CD4-positive, alpha-beta memory T cell (primary cell): ENCODE data around the gene MCUB. TPM values are rescaled to one million over a fixed set of nuclear protein-coding genes. Genes with fewer than 3 reads are reported as not detected.
A peak's percentile ranks its signal among the peaks of the same experiment; 100 is the strongest.
"Not testable (repeated sequence)": the region's sequence is repeated elsewhere in the genome, so short reads cannot be mapped to it uniquely, and the experiment has no call there.

Source experiments
- CTCF ChIA-PET: fragments of 350-600 bp; sonication (Branson Sonifier 250); formaldehyde crosslinking; loops from one replicate; lab custom pipeline; 2021; ENCODE audit warnings: inconsistent platforms; ENCODE audit not compliant: partially characterized antibody; lab: Charles Lee
- POLR2A ChIA-PET: fragments of 350-600 bp; sonication (Branson Sonifier 250); formaldehyde crosslinking; loops from one replicate; lab custom pipeline; 2021; ENCODE audit not compliant: partially characterized antibody; lab: Charles Lee
- DNase-seq, 5 donors: peaks; one replicate each; pipeline versions ENCODE4 v3.0.0 to v3.0.0-alpha.2; 2020 to 2022; ENCODE audit warnings: mixed read lengths in 1 of 5
- H3K27ac ChIP-seq: one replicate; pipeline ENCODE4 v1.7.0; 2013; ENCODE audit warnings: low read depth, low read length
- H3K27me3 ChIP-seq: 2 replicates; pipeline ENCODE4 v1.7.0; 2013; ENCODE audit warnings: mild to moderate bottlenecking, low read length, moderate library complexity; ENCODE audit not compliant: insufficient read depth
- H3K36me3 ChIP-seq: 2 replicates; pipeline ENCODE4 v1.7.0; 2013; ENCODE audit warnings: mild to moderate bottlenecking, low read length, moderate library complexity; ENCODE audit not compliant: insufficient read depth
- H3K4me1 ChIP-seq: 2 replicates; pipeline ENCODE4 v1.7.0; 2013; ENCODE audit warnings: mild to moderate bottlenecking, low read length, moderate library complexity; ENCODE audit not compliant: insufficient read depth
- H3K4me3 ChIP-seq, 2 donors: one replicate each; pipeline ENCODE4 v1.7.0; 2013; ENCODE audit warnings: low read length in 2 of 2, mild to moderate bottlenecking in 1 of 2
- H3K9me3 ChIP-seq, 2 donors: one replicate each; pipeline ENCODE4 v1.7.0; 2013; ENCODE audit warnings: low read length in 2 of 2, control low read depth in 1 of 2; ENCODE audit not compliant: control insufficient read depth in 1 of 2
- H3K27ac Mint-ChIP-seq, 7 donors: one replicate each; pipeline ENCODE4 v1.8.0; 2020 to 2021; ENCODE audit warnings: mixed read lengths in 7 of 7, mild to moderate bottlenecking in 6 of 7, inconsistent platforms in 3 of 7, moderate library complexity in 3 of 7
- H3K27me3 Mint-ChIP-seq, 2 donors: one replicate each; pipeline ENCODE4 v1.8.0; 2020 to 2021; ENCODE audit warnings: mixed read lengths in 2 of 2
- H3K36me3 Mint-ChIP-seq, 2 donors: one replicate each; pipeline ENCODE4 v1.8.0; 2020 to 2021; ENCODE audit warnings: mixed read lengths in 2 of 2, inconsistent platforms in 1 of 2, mild to moderate bottlenecking in 1 of 2
- H3K4me1 Mint-ChIP-seq, 4 donors: one replicate each; pipeline ENCODE4 v1.8.0; 2020 to 2021; ENCODE audit warnings: mixed read lengths in 4 of 4, mild to moderate bottlenecking in 1 of 4
- H3K4me3 Mint-ChIP-seq, 8 donors: one replicate each; pipeline ENCODE4 v1.8.0; 2020 to 2021; ENCODE audit warnings: mixed read lengths in 8 of 8, mild to moderate bottlenecking in 7 of 8, moderate library complexity in 6 of 8, inconsistent platforms in 3 of 8
- H3K9me3 Mint-ChIP-seq, 8 donors: one replicate each; pipeline ENCODE4 v1.8.0; 2020 to 2021; ENCODE audit warnings: mixed read lengths in 8 of 8, mild to moderate bottlenecking in 5 of 8, inconsistent platforms in 3 of 8, moderate library complexity in 1 of 8
- intact Hi-C: fragments of 100-400 bp; cut with micrococcal nuclease; formaldehyde crosslinking; loops from one replicate; pipeline ENCODE4 v1.15.1; 2023
- polyA plus RNA-seq, 2 donors: library from polyadenylated mRNA; unstranded; fragments of 300-500 nt; fragmentation: Illumina TruSeq; gene quantifications; one replicate each; pipeline ENCODE4 v1.2.3, GENCODE V29; 2021
- total RNA-seq, 2 experiments: library from RNA; stranded (reverse); gene quantifications; one replicate each; pipeline ENCODE4 v1.2.3, GENCODE V29; 2021

MCUB gene, protein sequence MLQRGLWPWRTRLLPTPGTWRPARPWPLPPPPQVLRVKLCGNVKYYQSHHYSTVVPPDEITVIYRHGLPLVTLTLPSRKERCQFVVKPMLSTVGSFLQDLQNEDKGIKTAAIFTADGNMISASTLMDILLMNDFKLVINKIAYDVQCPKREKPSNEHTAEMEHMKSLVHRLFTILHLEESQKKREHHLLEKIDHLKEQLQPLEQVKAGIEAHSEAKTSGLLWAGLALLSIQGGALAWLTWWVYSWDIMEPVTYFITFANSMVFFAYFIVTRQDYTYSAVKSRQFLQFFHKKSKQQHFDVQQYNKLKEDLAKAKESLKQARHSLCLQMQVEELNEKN
- total RNA-seq (100 to 1,000 TPM; 142 to 146 TPM), polyA plus RNA-seq (100 to 1,000 TPM; 174 to 299 TPM)

DNA sequence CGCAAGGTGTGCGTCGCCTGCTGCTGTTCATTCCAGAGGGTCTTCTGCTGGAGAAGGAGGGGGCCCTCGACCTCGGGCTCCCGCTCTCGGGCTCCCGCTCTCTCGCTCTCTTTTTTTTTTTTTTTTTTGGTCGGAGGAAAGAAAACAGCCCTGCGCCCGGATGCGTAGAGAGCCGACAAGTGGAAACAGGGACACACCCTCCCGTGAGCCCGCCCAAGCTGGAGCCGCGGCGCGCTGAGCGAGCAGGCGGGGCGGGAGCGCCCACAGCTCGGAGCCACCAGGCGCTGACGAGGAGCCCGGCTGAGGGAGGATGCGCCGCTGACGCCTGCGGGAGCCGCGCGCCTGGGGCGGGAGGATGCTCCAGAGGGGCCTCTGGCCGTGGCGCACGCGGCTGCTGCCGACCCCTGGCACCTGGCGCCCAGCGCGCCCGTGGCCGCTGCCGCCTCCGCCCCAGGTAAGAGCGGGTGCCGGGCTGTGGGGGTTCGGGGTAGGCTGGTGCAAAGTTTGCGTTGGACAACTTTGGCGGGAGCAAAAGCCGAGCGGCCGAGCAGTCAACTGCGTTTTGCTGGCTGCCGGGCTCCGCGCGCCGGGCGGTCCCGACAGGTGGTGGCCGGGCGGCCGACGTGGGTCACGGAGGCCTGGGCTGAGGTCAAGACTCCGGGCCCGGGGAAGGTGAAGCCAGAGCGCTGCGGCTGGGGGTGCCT is at the start of gene MCUB:
MCUB (plus strand) TSS at position 264 of the 704 bp plus-strand sequence; CDS start at position 356, 92 bp downstream.
- intact Hi-C loops, result loop anchor here (1.0 to 2.0 kb wide), 4 partner anchors 21 to 255 kb away; partner anchors contain the start of genes GAR1 and SEC24B
- H3K4me3 Mint-ChIP-seq, result peak within 1 kb of the TSS; percentile 95 to 99 (median 98)
- H3K27ac Mint-ChIP-seq, result peak within 1 kb of the TSS; percentile 91 to 99 (median 98)
- H3K4me1 Mint-ChIP-seq, result peaks cover 38 to 66% (median 54%) of the 10 kb centered on the region in 4 donors
- Histone ChIP-seq H3K27me3 (no peaks in the 10 kb centered on the region), H3K36me3 (peaks cover 6% of the 10 kb centered on the region), H3K9me3 (no peaks in the 10 kb centered on the region), H3K4me3 (peak within 1 kb of the TSS; percentile 92 to 98), H3K27ac (peak within 1 kb of the TSS; percentile 96), H3K4me1 (peaks cover 54% of the 10 kb centered on the region)
- ChIA-PET CTCF (interaction anchor here (0.6 to 2.6 kb wide), 15 partner anchors 10 to 255 kb away, joined by 3 to 13 read pairs (median 3); partner anchors contain the start of gene SEC24B), POLR2A (interaction anchor here (0.6 to 5.7 kb wide), 32 partner anchors 10 to 302 kb away, joined by 3 to 122 read pairs (median 5); partner anchors contain the start of genes CASP6, GAR1, PLA2G12A and SEC24B)
- H3K9me3 Mint-ChIP-seq, result peaks cover 0 to 1% (median 0%) of the 10 kb centered on the region in 8 donors
- DNase-seq, result peak; percentile 93 to 95 (median 94)
- H3K36me3 Mint-ChIP-seq, result peaks cover 20 to 36% of the 10 kb centered on the region in 2 donors
- H3K27me3 Mint-ChIP-seq, result no peaks in the 10 kb centered on the region

DNA sequence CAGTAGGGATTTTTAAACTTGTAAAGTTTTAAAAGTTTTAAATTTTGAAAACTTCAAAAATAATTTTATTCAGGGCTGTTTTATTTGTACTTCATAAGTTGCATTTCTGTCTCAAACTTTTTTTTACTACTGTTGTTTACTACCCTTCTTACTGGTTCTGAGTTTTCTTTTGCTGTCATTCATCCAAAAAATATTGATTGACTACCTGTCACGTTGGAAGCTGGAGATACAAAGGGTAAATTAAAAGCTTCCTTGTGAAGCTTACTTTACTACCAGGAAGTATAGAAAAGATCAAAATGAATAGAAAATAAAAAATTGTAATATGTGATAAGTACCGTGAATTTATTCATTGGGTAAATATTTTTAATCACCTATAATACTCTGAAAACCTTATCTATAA is 49.4 kb upstream of the MCUB start:
- Histone ChIP-seq H3K27me3 (no peaks in the 10 kb centered on the region), H3K36me3 (peaks cover 29% of the 10 kb centered on the region), H3K4me3 (no peak overlapping the region), H3K4me1 (no peaks in the 10 kb centered on the region), H3K27ac (no peak overlapping the region), H3K9me3 (no peaks in the 10 kb centered on the region)
- intact Hi-C loops, result no loop called here
- no peaks in the 10 kb centered on the region for H3K9me3 Mint-ChIP-seq
- no peak for DNase-seq
- no peak overlapping the region for H3K27ac Mint-ChIP-seq
- H3K4me1 Mint-ChIP-seq, result peaks cover 0 to 3% (median under 1%) of the 10 kb centered on the region in 4 donors
- CTCF ChIA-PET, result no interaction called here
- POLR2A ChIA-PET, result no interaction called here
- no peak overlapping the region for H3K4me3 Mint-ChIP-seq
- no peaks in the 10 kb centered on the region for H3K27me3 Mint-ChIP-seq
- H3K36me3 Mint-ChIP-seq, result peaks cover 48 to 56% of the 10 kb centered on the region in 2 donors

DNA sequence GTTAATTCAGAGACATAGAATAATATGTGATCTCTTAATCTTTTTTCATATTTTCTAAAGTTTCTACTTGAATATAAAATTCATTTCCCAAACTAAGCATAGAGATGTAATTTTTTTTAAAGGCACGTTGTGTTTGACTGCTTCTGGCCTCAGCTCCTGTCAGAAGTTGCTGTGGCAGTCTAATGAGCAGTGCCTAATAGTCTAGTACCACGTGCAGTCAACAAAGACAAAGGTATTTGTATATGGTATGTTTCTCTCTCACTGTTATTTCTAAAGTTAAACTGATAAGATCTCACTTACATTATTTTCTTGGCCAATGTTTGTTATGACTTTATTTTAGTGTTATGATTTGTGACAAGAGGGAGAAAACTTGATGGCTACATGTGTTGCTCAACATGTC is 48.6 kb upstream of the MCUB start:
- ChIA-PET POLR2A (no interaction called here), CTCF (no interaction called here)
- Mint-ChIP-seq H3K27ac (peak overlapping the region in 3 of 7 donors; percentile 3 to 68 (median 44)), H3K36me3 (peaks cover 41 to 61% of the 10 kb centered on the region in 2 donors), H3K4me1 (peaks cover 0 to 3% (median under 1%) of the 10 kb centered on the region in 4 donors), H3K27me3 (no peaks in the 10 kb centered on the region), H3K4me3 (no peak overlapping the region), H3K9me3 (no peaks in the 10 kb centered on the region)
- intact Hi-C loops, result no loop called here
- DNase-seq, result no peak
- no peak overlapping the region for H3K4me3 ChIP-seq
- no peaks in the 10 kb centered on the region for H3K27me3 ChIP-seq
- H3K27ac ChIP-seq, result no peak overlapping the region
- no peaks in the 10 kb centered on the region for H3K9me3 ChIP-seq
- no peaks in the 10 kb centered on the region for H3K4me1 ChIP-seq
- H3K36me3 ChIP-seq, result peaks cover 29% of the 10 kb centered on the region

DNA sequence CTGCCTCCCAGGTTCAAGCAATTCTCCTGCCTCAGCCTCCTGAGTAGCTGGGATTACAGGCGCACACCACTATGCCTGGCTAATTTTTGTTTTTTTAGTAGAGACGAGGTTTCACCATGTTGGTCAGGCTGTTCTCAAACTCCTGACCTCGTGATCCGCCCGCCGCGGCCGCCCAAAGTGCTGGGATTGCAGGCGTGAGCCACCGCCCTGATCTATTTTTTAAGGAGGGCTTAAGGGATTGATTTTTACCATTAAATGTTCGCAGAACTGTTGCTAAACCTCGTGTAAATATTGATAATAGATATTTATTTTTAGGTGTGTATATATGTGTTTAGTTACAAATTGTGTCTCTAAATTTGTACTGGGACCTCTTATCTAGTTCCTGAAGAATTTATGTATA is 46.7 kb upstream of the MCUB start:
- H3K27ac ChIP-seq, H3K9me3 Mint-ChIP-seq, intact Hi-C loops, CTCF ChIA-PET, H3K4me1 ChIP-seq, H3K4me3 Mint-ChIP-seq, H3K27me3 Mint-ChIP-seq, H3K27me3 ChIP-seq, DNase-seq, H3K4me1 Mint-ChIP-seq, H3K9me3 ChIP-seq, H3K4me3 ChIP-seq, POLR2A ChIA-PET: not testable (repeated sequence)
- Mint-ChIP-seq H3K36me3 (peaks cover 49 to 68% of the 10 kb centered on the region in 2 donors), H3K27ac (peak overlapping the region in 1 of 7 donors; percentile 68)
- H3K36me3 ChIP-seq, result peaks cover 34% of the 10 kb centered on the region

DNA sequence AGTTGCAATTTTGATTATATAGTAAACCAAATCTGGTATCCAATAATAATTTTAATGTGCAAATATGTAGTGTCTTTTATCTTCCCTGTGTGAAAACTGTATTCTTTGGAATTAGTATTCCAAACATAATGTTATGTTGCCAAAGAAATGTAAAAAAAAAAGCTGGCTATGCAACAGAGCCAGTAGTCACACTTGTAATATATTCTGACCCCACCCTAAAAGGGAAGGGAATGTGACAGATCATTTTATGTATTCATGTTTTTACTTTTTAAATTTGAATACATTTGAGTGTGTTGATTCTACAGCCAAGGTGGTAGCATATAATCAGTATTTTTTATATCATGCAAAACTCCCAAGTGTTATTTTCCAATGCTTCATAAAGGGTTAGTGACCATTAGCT is 27.9 kb upstream of the MCUB start:
- CTCF ChIA-PET, result interaction anchor here (1.0 to 1.1 kb wide), 2 partner anchors 10 to 99 kb away, joined by 3 read pairs; no protein-coding TSS in a partner anchor
- Mint-ChIP-seq H3K27ac (no peak overlapping the region), H3K9me3 (no peaks in the 10 kb centered on the region), H3K36me3 (peaks cover 44 to 65% of the 10 kb centered on the region in 2 donors), H3K4me3 (no peak overlapping the region), H3K4me1 (no peaks in the 10 kb centered on the region), H3K27me3 (no peaks in the 10 kb centered on the region)
- H3K36me3 ChIP-seq, result peaks cover 50% of the 10 kb centered on the region
- H3K9me3 ChIP-seq, result no peaks in the 10 kb centered on the region
- no peaks in the 10 kb centered on the region for H3K27me3 ChIP-seq
- no peaks in the 10 kb centered on the region for H3K4me1 ChIP-seq
- no peak overlapping the region for H3K27ac ChIP-seq
- DNase-seq, result no peak
- intact Hi-C loops, result no loop called here
- POLR2A ChIA-PET, result interaction anchor here (1.4 kb wide), 1 partner anchor 28 kb away, joined by 3 read pairs; the partner anchor contains the start of gene MCUB
- no peak overlapping the region for H3K4me3 ChIP-seq

DNA sequence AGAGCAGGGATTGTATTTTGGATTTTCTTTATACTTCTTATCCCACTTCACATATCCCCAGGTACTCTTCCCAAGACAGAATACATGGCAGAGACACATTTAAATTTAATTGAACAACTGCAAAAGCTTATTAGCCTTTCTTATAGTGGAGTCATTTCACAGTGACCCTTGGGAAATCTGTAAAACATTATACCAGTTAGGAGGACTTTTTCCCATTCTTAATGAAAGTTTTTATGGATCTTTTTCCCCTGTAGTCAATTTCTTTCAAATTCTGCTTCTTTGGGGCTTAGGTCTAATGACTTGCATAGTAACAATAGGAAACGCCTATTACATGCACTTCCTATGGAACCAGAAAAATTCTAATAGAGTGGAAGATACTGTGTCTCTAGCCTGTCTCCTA is 14.6 kb upstream of the MCUB start:
- Mint-ChIP-seq H3K4me3 (no peak overlapping the region), H3K27ac (peak overlapping the region in 3 of 7 donors; percentile 5 to 74 (median 58)), H3K27me3 (no peaks in the 10 kb centered on the region), H3K36me3 (peaks cover 13 to 25% of the 10 kb centered on the region in 2 donors), H3K9me3 (no peaks in the 10 kb centered on the region), H3K4me1 (peaks cover 16 to 24% (median 24%) of the 10 kb centered on the region in 4 donors)
- intact Hi-C loops, result no loop called here
- CTCF ChIA-PET, result interaction anchor here (1.3 kb wide), 1 partner anchor 117 kb away, joined by 3 read pairs; no protein-coding TSS in a partner anchor
- POLR2A ChIA-PET, result interaction anchor here (2.9 kb wide), 1 partner anchor 15 kb away, joined by 13 read pairs; the partner anchor contains the start of gene MCUB
- no peak overlapping the region for H3K4me3 ChIP-seq
- H3K27ac ChIP-seq, result no peak overlapping the region
- peaks cover 6% of the 10 kb centered on the region for H3K36me3 ChIP-seq
- H3K27me3 ChIP-seq, result no peaks in the 10 kb centered on the region
- no peak for DNase-seq
- peaks cover 9% of the 10 kb centered on the region for H3K4me1 ChIP-seq
- H3K9me3 ChIP-seq, result no peaks in the 10 kb centered on the region
